GM12801 (cell line): ENCODE data around the gene USP30.

ENCODE experiments used
- TF ChIP-seq, protein P1 (sequence below): IDR thresholded peaks from one replicate; pipeline ENCODE4 v1.5.1; 2011; ENCODE audit warnings: control low read depth; ENCODE audit not compliant: insufficient read length; ENCODE audit errors: extremely low read depth

The USP30 gene

DNA sequence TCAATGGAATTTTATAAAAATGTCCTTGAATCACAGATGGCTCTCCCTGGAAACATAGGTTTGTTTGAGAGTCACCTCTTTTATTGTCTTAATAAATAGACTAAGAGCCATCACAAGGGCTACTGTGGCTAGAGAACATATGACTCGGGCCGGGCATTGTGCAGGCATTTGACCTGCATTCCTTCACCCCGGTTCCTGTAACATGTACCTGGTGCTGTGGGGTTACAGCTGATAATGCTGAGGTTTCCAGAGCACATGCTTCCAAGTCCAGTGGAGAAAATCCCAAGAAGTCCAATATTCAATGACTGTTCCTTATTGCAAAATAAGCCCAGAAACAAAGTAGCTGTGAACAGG, 63.0 kb downstream of the USP30 start:
- TF ChIP-seq, protein P1, sequence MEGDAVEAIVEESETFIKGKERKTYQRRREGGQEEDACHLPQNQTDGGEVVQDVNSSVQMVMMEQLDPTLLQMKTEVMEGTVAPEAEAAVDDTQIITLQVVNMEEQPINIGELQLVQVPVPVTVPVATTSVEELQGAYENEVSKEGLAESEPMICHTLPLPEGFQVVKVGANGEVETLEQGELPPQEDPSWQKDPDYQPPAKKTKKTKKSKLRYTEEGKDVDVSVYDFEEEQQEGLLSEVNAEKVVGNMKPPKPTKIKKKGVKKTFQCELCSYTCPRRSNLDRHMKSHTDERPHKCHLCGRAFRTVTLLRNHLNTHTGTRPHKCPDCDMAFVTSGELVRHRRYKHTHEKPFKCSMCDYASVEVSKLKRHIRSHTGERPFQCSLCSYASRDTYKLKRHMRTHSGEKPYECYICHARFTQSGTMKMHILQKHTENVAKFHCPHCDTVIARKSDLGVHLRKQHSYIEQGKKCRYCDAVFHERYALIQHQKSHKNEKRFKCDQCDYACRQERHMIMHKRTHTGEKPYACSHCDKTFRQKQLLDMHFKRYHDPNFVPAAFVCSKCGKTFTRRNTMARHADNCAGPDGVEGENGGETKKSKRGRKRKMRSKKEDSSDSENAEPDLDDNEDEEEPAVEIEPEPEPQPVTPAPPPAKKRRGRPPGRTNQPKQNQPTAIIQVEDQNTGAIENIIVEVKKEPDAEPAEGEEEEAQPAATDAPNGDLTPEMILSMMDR, result no peak

DNA sequence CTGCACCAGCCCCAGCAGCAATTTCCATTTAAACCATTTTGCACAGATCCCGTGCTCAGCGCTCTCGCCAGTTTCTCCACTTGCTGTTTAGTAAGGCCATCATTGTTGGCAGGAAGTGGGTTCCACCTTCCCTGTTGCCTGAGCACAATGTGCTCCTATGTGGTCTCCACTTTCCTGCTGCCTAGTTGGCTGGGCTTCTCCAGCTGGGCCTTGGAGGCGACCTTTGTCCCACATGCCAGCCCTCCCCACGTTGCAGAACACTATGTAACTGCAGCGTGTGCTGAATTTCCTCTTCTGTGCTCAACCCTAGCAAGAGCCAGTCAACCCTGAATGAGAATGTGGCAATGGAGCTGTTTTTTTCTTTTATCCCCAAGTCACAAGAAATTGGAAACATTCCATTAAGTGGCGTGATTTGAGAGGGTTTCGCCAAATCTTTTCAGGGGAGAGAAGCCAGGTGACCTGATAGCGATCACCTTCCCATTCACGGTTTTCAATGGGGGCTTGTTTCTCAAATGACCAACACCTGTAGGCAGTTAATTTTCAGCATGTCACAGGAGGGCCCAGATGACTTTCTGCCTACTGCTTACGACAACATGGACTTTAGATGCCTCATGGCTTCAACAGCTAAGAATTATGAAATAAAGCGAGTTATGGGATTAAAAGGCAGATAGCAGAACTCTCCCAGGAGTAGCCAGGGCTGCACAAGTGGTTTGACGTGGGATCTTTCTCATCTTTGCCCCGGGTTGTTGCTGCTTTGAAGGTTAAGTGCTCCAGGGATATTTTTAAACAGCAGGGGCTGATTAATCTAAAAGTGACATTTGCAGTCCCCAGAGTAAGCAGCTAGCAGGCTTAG, 63.6 kb downstream of the USP30 start, which contains the start of gene ACACB:
TSS of gene ACACB (plus strand) at position 830 of the 853 bp plus-strand sequence. CDS start 22,819 bp downstream, outside the sequence.
- TF ChIP-seq, protein P1, result no peak

DNA sequence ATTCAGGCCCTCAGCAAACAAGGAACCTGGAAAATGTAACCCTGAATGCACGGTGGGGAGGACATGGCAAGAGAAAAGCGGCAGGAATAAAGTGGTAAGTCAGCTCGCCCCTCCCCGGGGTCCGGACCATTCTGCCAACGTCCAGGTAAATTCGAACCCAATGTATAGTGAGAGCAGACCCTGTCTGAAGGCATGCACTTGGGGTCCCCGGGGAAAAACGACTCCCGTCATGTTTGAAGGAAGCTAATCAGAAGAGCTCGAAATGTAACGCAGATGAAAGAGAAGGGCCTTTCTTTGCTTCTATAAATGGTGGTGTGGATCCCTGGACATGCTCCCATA, 64.2 kb downstream of the USP30 start:
- TF ChIP-seq, protein P1, result no peak

DNA sequence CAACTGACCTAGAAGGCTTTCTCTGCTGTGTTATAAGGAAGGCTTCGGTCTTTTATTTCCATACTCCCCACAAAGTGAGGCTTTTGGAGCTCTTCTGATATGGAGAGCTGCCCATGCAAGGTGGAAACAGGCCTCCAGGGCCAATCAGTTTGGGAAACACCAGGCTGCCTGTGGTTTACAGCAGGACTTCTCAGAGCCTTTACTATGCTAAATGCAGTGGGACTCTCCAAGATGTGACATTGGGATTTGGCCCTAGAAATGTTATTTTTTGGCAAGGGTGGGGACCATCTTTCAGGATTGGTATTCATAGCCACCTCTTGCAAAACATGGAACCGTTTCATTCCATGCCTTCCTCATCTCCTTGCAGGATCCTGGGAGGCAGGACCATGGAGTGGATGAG, 67.7 kb downstream of the USP30 start:
- TF ChIP-seq, protein P1, result no peak

DNA sequence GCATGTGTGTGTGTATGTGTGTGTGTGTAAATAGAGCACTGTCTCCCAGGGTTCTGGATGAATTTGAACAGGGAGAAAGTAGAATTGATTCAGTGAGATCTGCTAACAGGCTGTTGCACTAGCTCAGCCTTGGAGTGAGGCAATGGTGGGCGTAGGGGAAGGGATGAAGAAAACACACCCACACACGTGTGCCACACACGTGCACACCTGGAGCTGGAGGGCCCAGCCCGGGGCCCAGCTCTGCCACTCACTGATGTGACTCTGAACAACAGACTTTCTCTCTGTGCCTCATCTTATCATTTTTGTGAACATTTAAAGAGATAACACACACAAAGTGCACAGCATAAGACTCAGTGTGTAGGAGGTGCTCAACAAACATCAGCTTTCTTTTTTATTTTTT, 68.2 kb downstream of the USP30 start:
- TF ChIP-seq, protein P1, result no peak

DNA sequence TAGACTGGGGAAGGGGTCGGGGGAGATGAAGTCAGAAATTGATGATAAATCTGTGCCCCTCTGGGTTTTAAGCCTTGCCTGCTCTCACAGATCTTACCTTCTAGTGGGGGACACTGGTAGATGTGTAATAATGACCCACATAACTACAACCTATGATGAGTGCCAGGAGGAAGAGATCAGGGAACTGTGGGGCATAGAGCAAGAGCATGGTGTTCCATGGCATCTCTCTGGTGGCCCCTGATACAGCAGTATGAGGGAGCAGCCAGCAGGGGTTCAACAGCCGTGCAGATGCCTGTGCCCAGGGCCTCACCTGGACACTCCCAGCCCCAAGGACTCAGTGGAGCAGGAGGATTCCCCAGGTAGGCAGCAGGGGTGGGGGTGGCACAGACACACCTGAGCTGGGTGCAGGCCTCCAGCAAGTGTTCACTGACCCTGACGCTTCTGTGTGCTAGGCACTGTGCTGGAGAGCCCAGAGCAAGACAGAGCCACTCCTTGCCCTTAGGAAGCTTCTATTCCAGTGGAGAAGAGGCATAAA, 69.0 kb downstream of the USP30 start:
- TF ChIP-seq, protein P1, result no peak

DNA sequence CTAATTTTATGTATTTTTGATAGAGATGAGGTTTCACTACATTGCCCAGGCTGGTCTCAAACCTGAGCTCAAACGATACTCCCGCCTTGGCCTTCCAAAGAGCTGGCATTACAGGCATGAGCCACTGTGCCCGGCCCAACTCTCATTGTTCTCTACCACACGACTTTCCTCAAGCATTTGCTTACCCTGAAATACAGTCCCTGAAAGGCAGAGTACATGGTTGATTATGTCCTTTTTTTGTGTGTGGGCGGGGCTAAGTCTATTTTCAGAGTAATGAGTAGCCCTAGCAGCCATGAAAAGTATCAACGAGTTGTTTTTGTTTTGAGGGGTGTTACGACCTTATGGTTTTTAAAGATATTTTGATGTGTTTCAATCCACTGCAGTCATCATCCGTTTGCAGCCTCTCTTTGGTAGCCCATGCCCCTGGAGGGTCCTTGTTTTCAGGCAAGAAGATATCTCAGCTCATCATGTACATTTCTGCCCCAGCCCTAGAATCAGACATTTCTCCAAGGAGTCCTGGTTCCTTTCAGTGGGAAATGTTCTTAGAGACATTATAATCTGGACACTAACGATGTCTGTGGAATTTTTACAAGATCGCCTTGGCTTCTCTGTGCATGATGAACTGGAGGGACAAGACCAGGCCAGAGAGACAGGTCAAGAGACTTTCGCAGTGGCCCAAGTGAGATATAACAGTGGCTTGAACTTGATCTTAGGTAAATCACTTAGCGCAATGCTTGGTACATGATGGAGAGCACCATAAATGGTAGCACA, 72.7 kb downstream of the USP30 start:
- TF ChIP-seq, protein P1, result no peak
